Body of pancreas (tissue), 4 donors: Measurements from ENCODE around the gene MAMDC2. TPM values are rescaled to one million over a fixed set of nuclear protein-coding genes. Genes with fewer than 3 reads are reported as not detected.

Experiments used
- ATAC-seq: fragments of 150-250 bp; one replicate; pipeline ENCODE4 v1.9.1; 2016
- DNase-seq, 4 donors: peaks; one replicate each; pipeline ENCODE4 v3.0.0-alpha.2; 2019
- H3K27ac ChIP-seq, 4 donors: fragments of 200-600 bp; sonication (generic); 1 replicate in 3 of 4; 2 replicates in 1 of 4; pipeline versions ENCODE4 v1.5.1 to v1.6.1; 2016 to 2019; ENCODE audit warnings: mild to moderate bottlenecking in 1 of 4, mixed read lengths in 1 of 4, moderate library complexity in 1 of 4
- H3K27me3 ChIP-seq, 2 donors: fragments of 200-600 bp; sonication (generic); one replicate each; pipeline ENCODE4 v1.6.0; 2016; ENCODE audit warnings: mild to moderate bottlenecking in 1 of 2
- H3K36me3 ChIP-seq, 2 donors: fragments of 200-600 bp; sonication (generic); replicated peaks in 1 of 2; 2 replicates each; pipeline ENCODE4 v1.5.1; 2016; ENCODE audit warnings: low read depth in 2 of 2; ENCODE audit not compliant: insufficient read depth in 1 of 2
- H3K4me1 ChIP-seq: fragments of 200-600 bp; sonication (generic); one replicate; pipeline ENCODE4 v1.6.0; 2016
- H3K4me3 ChIP-seq, 2 donors: fragments of 200-600 bp; sonication (generic); 1 replicate in 1 of 2; 2 replicates in 1 of 2; pipeline ENCODE4 v1.5.1; 2016 to 2019
- H3K9me3 ChIP-seq, 3 donors: fragments of 200-600 bp; sonication (generic); 1 replicate in 2 of 3; 2 replicates in 1 of 3; pipeline ENCODE4 v1.5.1; 2016
- POLR2A ChIP-seq, 3 donors: fragments of 450-650 bp; IDR thresholded peaks; one replicate each; pipeline ENCODE4 v1.6.1; 2016; ENCODE audit warnings: antibody characterized with exemption in 3 of 3, mild to moderate bottlenecking in 2 of 3
- WGBS, 2 donors: methylation state at CpG; one replicate each; pipeline ENCODE4 v1.1.5; 2017; 5-methylcytosine and 5-hydroxymethylcytosine counted together
- intact Hi-C: fragments of 100-400 bp; cut with DNase I; formaldehyde crosslinking; loops from one replicate; pipeline ENCODE4 v1.15.1; 2023
- total RNA-seq, 2 donors: library from RNA; depleted of rRNA; stranded (reverse); fragments of >200 nt; gene quantifications; one replicate each; pipeline ENCODE4 v1.1.0, GENCODE V29; 2016
- TF ChIP-seq, protein P1 (sequence below), 7 experiments: fragments of 450-650 bp in 4 of 7; fragments of 200-600 bp in 3 of 7; sonication (generic) in 3 of 7; IDR thresholded peaks; one replicate each; pipeline ENCODE4 v1.5.1; 2016 to 2019; ENCODE audit warnings: antibody characterized with exemption in 7 of 7

MAMDC2 gene
- total RNA-seq, 2 donors from 2014 or later: 4.0 to 17.1 TPM

DNA sequence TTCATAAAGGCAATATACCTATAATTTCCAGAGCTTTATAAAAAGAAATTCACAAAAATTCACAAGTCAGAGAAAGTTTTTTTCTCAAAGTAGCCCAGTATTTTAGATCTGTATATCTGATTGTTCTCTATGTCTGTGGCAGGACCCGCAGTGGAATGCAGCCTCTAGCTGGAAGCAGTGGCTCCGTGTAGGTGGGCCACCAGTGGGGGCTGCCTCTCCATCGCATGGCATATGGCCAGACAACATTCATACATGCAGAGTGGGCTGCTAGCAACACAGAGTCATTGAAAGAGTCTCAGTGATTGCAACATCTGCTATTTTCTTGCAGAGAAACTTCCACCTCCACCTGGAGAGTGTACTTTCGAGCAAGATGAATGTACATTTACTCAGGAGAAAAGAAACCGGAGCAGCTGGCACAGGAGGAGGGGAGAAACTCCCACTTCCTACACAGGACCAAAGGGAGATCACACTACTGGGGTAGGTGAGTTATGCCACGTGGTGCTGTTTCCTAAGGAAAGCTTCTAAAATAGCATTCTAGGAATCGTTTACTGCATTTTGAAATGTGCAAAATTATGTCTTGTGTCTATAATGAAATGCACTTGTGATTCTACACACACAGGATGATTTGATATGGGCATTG is 126.6 kb downstream of the MAMDC2 start:
- Histone ChIP-seq H3K4me3 (no peak overlapping the region), H3K9me3 (no peaks in the 10 kb centered on the region), H3K27me3 (no peaks in the 10 kb centered on the region), H3K36me3 (no peaks in the 10 kb centered on the region), H3K27ac (no peak overlapping the region), H3K4me1 (peaks cover 11% of the 10 kb centered on the region)
- no peak for DNase-seq
- no peak for ATAC-seq
- TF ChIP-seq POLR2A (IDR thresholded peaks at IDR 0.05): no peak
- TF ChIP-seq, protein P1, sequence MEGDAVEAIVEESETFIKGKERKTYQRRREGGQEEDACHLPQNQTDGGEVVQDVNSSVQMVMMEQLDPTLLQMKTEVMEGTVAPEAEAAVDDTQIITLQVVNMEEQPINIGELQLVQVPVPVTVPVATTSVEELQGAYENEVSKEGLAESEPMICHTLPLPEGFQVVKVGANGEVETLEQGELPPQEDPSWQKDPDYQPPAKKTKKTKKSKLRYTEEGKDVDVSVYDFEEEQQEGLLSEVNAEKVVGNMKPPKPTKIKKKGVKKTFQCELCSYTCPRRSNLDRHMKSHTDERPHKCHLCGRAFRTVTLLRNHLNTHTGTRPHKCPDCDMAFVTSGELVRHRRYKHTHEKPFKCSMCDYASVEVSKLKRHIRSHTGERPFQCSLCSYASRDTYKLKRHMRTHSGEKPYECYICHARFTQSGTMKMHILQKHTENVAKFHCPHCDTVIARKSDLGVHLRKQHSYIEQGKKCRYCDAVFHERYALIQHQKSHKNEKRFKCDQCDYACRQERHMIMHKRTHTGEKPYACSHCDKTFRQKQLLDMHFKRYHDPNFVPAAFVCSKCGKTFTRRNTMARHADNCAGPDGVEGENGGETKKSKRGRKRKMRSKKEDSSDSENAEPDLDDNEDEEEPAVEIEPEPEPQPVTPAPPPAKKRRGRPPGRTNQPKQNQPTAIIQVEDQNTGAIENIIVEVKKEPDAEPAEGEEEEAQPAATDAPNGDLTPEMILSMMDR (IDR thresholded peaks at IDR 0.05): no peak
- intact Hi-C loops: no loop called here
- WGBS, 2 donors: 80 to 82% methylated on average over 7 of the region's 7 CpGs

GRCh38 chr9:70172532-70172931 is 128.9 kb downstream of the MAMDC2 start:
- intact Hi-C loops: no loop called here
- H3K4me3 ChIP-seq: no peak overlapping the region

GRCh38 chr9:70177121-70177520 is 133.5 kb downstream of the MAMDC2 start:
- peaks cover 0 to 10% (median 0%) of the 10 kb centered on the region in 3 donors for H3K9me3 ChIP-seq
- DNase-seq (no peak), ATAC-seq (no peak)
- H3K27ac ChIP-seq: no peak overlapping the region
- no peaks in the 10 kb centered on the region for H3K27me3 ChIP-seq
- intact Hi-C loops: no loop called here
- no peak overlapping the region for H3K4me3 ChIP-seq
- no peak for TF ChIP-seq POLR2A (IDR thresholded peaks at IDR 0.05)
- TF ChIP-seq, protein P1 (IDR thresholded peaks at IDR 0.05): no peak
- no peaks in the 10 kb centered on the region for H3K36me3 ChIP-seq
- 92 to 100% methylated on average over 1 of the region's 1 CpG for WGBS, 2 donors
- H3K4me1 ChIP-seq: no peaks in the 10 kb centered on the region

More at GRCh38 chr9:70172532-70172931, 128.9 kb downstream of the MAMDC2 start:
- Histone ChIP-seq H3K27me3 (no peaks in the 10 kb centered on the region), H3K36me3 (no peaks in the 10 kb centered on the region), H3K4me1 (peaks cover 9% of the 10 kb centered on the region), H3K9me3 (no peaks in the 10 kb centered on the region), H3K27ac (no peak overlapping the region)
- no peak for TF ChIP-seq POLR2A (IDR thresholded peaks at IDR 0.05)
- TF ChIP-seq, protein P1 (IDR thresholded peaks at IDR 0.05): no peak
- 94 to 100% methylated on average over 1 of the region's 1 CpG for WGBS, 2 donors
- no peak for ATAC-seq
- DNase-seq: no peak

- H3K9me3 ChIP-seq: no peaks in the 10 kb centered on the region
- H3K4me1 ChIP-seq: no peaks in the 10 kb centered on the region
- no peaks in the 10 kb centered on the region for H3K36me3 ChIP-seq
- no peak for DNase-seq
- 63 to 74% methylated on average over 2 of the region's 2 CpGs for WGBS, 2 donors
- no peak for TF ChIP-seq POLR2A (IDR thresholded peaks at IDR 0.05)
- TF ChIP-seq, protein P1 (IDR thresholded peaks at IDR 0.05): no peak
- H3K27me3 ChIP-seq: no peaks in the 10 kb centered on the region
- intact Hi-C loops: no loop called here
- no peak overlapping the region for H3K4me3 ChIP-seq
- no peak for ATAC-seq
- no peak overlapping the region for H3K27ac ChIP-seq
Measured at GRCh38 chr9:70192707-70193106, 149.1 kb downstream of the MAMDC2 start.

DNA sequence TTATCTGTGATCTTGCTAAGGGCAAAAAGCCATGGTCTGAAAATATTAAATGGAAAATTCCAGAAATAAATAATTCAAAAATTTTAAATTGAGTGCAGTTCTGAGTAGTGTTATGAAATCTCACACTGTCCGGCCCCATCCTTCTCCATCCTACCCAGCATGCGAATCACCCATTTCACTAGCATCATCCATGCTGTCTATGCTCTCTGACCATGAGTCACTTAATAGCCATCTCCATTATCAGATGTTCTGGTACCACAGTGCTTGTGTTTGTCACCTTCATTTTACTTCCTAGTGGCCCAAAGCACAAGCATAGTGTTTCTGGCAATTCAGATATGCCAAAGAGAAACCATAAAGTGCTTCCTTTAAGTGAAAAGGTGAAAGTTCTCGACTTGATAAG is 151.8 kb downstream of the MAMDC2 start:
- Histone ChIP-seq H3K27me3 (no peaks in the 10 kb centered on the region), H3K36me3 (no peaks in the 10 kb centered on the region), H3K4me3 (no peak overlapping the region), H3K27ac (no peak overlapping the region), H3K9me3 (no peaks in the 10 kb centered on the region), H3K4me1 (no peaks in the 10 kb centered on the region)
- 88 to 95% methylated on average over 3 of the region's 3 CpGs for WGBS, 2 donors
- ATAC-seq: no peak
- intact Hi-C loops: no loop called here
- no peak for DNase-seq
- TF ChIP-seq, protein P1 (IDR thresholded peaks at IDR 0.05): no peak
- TF ChIP-seq POLR2A (IDR thresholded peaks at IDR 0.05): no peak
